GM23248 (cell line): ENCODE measurements around the gene RAPGEF2. TPM values are rescaled to one million over a fixed set of nuclear protein-coding genes. Genes with fewer than 3 reads are reported as not detected.

Source experiments
- DNase-seq: peaks from one replicate; pipeline ENCODE4 v3.0.0-alpha.2; 2015
- H2AFZ ChIP-seq: fragments of 200-600 bp; sonication (generic); 2 replicates; pipeline ENCODE4 v1.6.1; 2016; ENCODE audit warnings: antibody characterized with exemption
- H3F3A ChIP-seq: fragments of 200-600 bp; sonication (generic); 2 replicates; pipeline ENCODE4 v1.6.1; 2016; ENCODE audit warnings: mild to moderate bottlenecking, antibody characterized with exemption, mixed run types; ENCODE audit not compliant: insufficient read depth
- H3K27ac ChIP-seq: fragments of 200-600 bp; sonication (generic); 2 replicates; pipeline ENCODE4 v1.5.1; 2016; ENCODE audit warnings: mild to moderate bottlenecking
- H3K27me3 ChIP-seq: fragments of 200-600 bp; sonication (generic); replicated peaks from 2 replicates; pipeline ENCODE4 v1.6.1; 2016; ENCODE audit warnings: mild to moderate bottlenecking; ENCODE audit not compliant: insufficient read depth
- H3K36me3 ChIP-seq: fragments of 200-600 bp; sonication (generic); 2 replicates; pipeline ENCODE4 v1.6.1; 2016; ENCODE audit warnings: low read depth, mild to moderate bottlenecking
- H3K4me1 ChIP-seq: fragments of 200-600 bp; sonication (generic); 2 replicates; pipeline ENCODE4 v1.6.1; 2016; ENCODE audit warnings: mild to moderate bottlenecking; ENCODE audit not compliant: insufficient read depth
- H3K4me2 ChIP-seq: fragments of 200-600 bp; sonication (generic); one replicate; pipeline ENCODE4 v1.6.1; 2016; ENCODE audit warnings: mild to moderate bottlenecking; ENCODE audit not compliant: unreplicated experiment
- H3K4me3 ChIP-seq: fragments of 200-600 bp; sonication (generic); 2 replicates; pipeline ENCODE4 v1.5.1; 2016; ENCODE audit warnings: mild to moderate bottlenecking
- H3K79me2 ChIP-seq: fragments of 200-600 bp; sonication (generic); 2 replicates; pipeline ENCODE4 v1.6.1; 2016; ENCODE audit warnings: mild to moderate bottlenecking; ENCODE audit not compliant: insufficient read depth
- H3K9ac ChIP-seq: fragments of 200-600 bp; sonication (generic); 2 replicates; pipeline ENCODE4 v1.6.1; 2016; ENCODE audit warnings: mild to moderate bottlenecking
- H3K9me2 ChIP-seq: fragments of 200-600 bp; sonication (generic); 2 replicates; pipeline ENCODE4 v1.6.1; 2016; ENCODE audit warnings: mixed run types, mild to moderate bottlenecking, moderate library complexity; ENCODE audit not compliant: insufficient read depth
- H3K9me3 ChIP-seq: fragments of 200-600 bp; sonication (generic); one replicate; pipeline ENCODE4 v1.6.1; 2017; ENCODE audit warnings: low read depth
- H4K20me1 ChIP-seq: fragments of 200-600 bp; sonication (generic); 2 replicates; pipeline ENCODE4 v1.6.0; 2016; ENCODE audit not compliant: insufficient read depth
- EZH2 ChIP-seq: fragments of 200-600 bp; sonication (generic); IDR thresholded peaks from 2 replicates; pipeline ENCODE4 v1.6.1; 2018; ENCODE audit warnings: antibody characterized with exemption, mild to moderate bottlenecking; ENCODE audit not compliant: insufficient read depth, poor library complexity, severe bottlenecking
- EZH2phosphoT487 ChIP-seq: fragments of 200-600 bp; sonication (generic); IDR thresholded peaks from 2 replicates; pipeline ENCODE4 v1.6.1; 2018; ENCODE audit warnings: antibody characterized with exemption, moderate library complexity, mild to moderate bottlenecking, low read depth; ENCODE audit not compliant: insufficient read depth
- WGBS, 2 experiments: methylation state at CpG; one replicate each; pipeline ENCODE4 v1.1.6; 2015 to 2017; ENCODE audit warnings: low lambda C conversion rate in 2 of 2, low coverage in 1 of 2; ENCODE audit errors: missing lambda C conversion rate in 2 of 2; 5-methylcytosine and 5-hydroxymethylcytosine counted together
- in situ Hi-C: fragments of 300-500 bp; cut with MboI; formaldehyde crosslinking; loops from 2 replicates; pipeline ENCODE4 v1.15.0; 2020
- microRNA-seq: library from miRNA; unstranded; fragments of <30 nt; microRNA quantifications from one replicate; pipeline ENCODE4, GENCODE V29; 2016; ENCODE audit warnings: borderline number of aligned reads
- polyA plus RNA-seq: library from polyadenylated mRNA; unstranded; fragments of >200 nt; fragmentation: Nextera tagmentation; extraction: Ambion mirVana; gene quantifications from 2 replicates; pipeline ENCODE4 v1.2.1, GENCODE V29; 2016
- small RNA-seq: library from RNA; depleted of rRNA; stranded (forward); fragments of <200 nt; gene quantifications from one replicate; pipeline ENCODE3, GENCODE V24; 2014; ENCODE audit warnings: low read depth, low replicate concordance
- total RNA-seq: library from RNA; depleted of rRNA; stranded (reverse); fragments of >200 nt; shearing (Covaris generic); gene quantifications from 2 replicates; pipeline ENCODE4 v1.2.3, GENCODE V29; 2014

Gene RAPGEF2
- total and polyA plus RNA-seq, 2 experiments from 2014 or later: 6.6 to 21.7 TPM

DNA sequence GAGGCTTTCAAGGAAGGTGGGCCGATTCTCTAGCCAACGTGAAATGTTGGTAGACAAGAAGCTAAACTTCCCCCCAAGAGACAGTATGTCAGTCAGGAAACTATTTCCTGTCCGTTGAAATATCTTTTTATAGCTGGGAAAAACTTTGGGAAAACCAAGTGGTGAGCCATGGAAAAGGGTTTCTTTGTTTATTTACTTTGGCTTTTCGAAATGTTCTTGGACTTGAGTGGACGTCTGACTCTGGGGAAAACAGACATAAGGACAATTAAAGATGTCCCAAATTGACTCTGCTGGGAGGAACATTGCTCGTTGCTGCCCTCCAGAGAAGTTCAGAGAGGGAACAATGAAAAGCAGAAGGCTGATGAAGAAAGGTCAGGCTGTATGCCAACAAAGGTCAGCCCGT, 295.4 kb downstream of the RAPGEF2 start:
- no peaks in the 10 kb centered on the region for H4K20me1 ChIP-seq
- H3K9me2 ChIP-seq: no peaks in the 10 kb centered on the region
- H3K4me2 ChIP-seq: no peak overlapping the region
- no peaks in the 10 kb centered on the region for H3K79me2 ChIP-seq
- DNase-seq: peak; percentile 22
- in situ Hi-C loops: no loop called here
- H3K36me3 ChIP-seq: no peaks in the 10 kb centered on the region
- H3K27ac ChIP-seq: no peak overlapping the region
- no peak overlapping the region for H3K9ac ChIP-seq
- WGBS, 2 experiments: 39 to 41% methylated on average over 7 of the region's 7 CpGs
- H3K4me1 ChIP-seq: peaks cover 24% of the 10 kb centered on the region
- no peaks in the 10 kb centered on the region for H3K9me3 ChIP-seq
- H3K4me3 ChIP-seq: no peak overlapping the region
- peaks cover 10% of the 10 kb centered on the region; the same call in 1 of the 2 replicates for H3F3A ChIP-seq
- peak overlapping the region; percentile 47; the same call in 1 of the 2 replicates for H2AFZ ChIP-seq
- TF ChIP-seq EZH2phosphoT487: no peak
- TF ChIP-seq EZH2: no peak
- no peaks in the 10 kb centered on the region for H3K27me3 ChIP-seq

DNA sequence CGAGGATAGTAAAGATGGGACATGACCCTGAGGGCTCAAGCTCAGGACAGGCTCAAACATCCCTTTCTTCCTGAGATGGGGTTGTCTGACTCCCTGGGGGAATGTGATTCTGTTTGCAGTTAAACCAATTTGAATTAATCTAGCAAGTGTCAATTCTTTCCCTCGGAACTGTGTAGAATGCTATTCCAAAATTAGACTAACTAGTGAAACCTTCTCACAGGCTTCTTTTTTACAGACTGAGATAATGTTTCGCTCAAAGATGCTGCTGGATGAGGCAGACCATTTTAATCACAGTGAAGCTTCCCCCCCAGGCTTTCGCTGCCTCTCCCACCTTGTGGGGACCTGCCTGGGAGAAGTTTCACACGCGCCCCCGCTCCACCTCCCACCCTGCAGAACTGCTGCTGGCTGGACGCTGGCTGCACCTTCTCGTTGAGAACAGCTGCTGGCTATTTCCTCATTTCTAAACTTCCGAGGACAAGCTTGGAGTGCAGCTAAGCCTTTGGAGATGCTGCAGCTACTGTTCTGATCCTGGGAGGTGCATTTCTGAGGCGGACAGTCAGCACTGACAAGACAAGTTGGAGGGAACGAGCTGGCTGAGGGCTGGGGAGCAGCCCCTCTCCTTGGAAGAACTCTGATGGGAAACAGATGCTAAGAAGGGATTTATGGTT, 297.8 kb downstream of the RAPGEF2 start:
- H3K4me3 ChIP-seq: peak overlapping the region; percentile 37
- peak overlapping the region; percentile 73 for H3K4me2 ChIP-seq
- H2AFZ ChIP-seq: peak overlapping the region; percentile 67
- H3K9ac ChIP-seq: peak overlapping the region; percentile 32; the same call in 1 of the 2 replicates
- H3K36me3 ChIP-seq: no peaks in the 10 kb centered on the region
- in situ Hi-C loops: no loop called here
- H3F3A ChIP-seq: peaks cover 10% of the 10 kb centered on the region; the same call in 1 of the 2 replicates
- H3K27ac ChIP-seq: peak overlapping the region; percentile 72
- peaks cover 24% of the 10 kb centered on the region for H3K4me1 ChIP-seq
- no peaks in the 10 kb centered on the region for H3K79me2 ChIP-seq
- no peaks in the 10 kb centered on the region for H4K20me1 ChIP-seq
- peak; percentile 67 for DNase-seq
- H3K9me2 ChIP-seq: no peaks in the 10 kb centered on the region
- no peaks in the 10 kb centered on the region for H3K9me3 ChIP-seq
- no peaks in the 10 kb centered on the region for H3K27me3 ChIP-seq
- TF ChIP-seq EZH2phosphoT487: no peak
- TF ChIP-seq EZH2: no peak
- WGBS, 2 experiments: 18% methylated on average over 12 of the region's 12 CpGs

DNA sequence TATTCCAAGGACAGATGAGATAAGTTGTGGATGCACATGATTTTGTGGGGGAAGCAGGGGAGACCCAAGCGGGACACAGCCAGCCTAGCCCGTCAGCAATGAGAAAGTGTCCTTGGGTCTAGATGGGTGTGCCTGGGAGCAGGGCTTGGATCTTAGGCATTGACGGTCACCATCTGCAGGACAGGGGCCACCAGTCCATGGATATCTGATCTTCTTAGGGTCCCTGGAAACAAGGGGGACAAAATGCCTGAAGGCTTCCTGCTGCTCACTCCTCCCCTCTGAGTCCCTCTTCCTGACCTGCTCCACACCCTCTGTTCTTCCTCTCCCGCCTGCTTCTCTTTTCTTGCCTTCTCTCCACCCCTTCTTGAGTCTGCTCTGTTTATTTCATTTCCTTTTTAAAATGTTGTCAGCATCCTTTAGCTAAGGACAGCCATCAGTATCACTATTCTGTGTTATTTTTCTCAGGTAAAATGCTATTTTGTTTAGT, 298.4 kb downstream of the RAPGEF2 start:
- H3K9me3 ChIP-seq: no peaks in the 10 kb centered on the region
- H3K4me1 ChIP-seq: peaks cover 24% of the 10 kb centered on the region
- no peaks in the 10 kb centered on the region for H3K79me2 ChIP-seq
- H3K27me3 ChIP-seq: no peaks in the 10 kb centered on the region
- peak overlapping the region; percentile 73 for H3K4me2 ChIP-seq
- 30 to 42% methylated on average over 4 of the region's 4 CpGs for WGBS, 2 experiments
- no peaks in the 10 kb centered on the region for H4K20me1 ChIP-seq
- no peak for TF ChIP-seq EZH2phosphoT487
- no peak for TF ChIP-seq EZH2
- peak overlapping the region; percentile 67 for H2AFZ ChIP-seq
- H3K9me2 ChIP-seq: no peaks in the 10 kb centered on the region
- peak overlapping the region; percentile 72 for H3K27ac ChIP-seq
- DNase-seq: no peak
- H3K4me3 ChIP-seq: peak overlapping the region; percentile 37
- in situ Hi-C loops: no loop called here
- no peaks in the 10 kb centered on the region for H3K36me3 ChIP-seq
- H3F3A ChIP-seq: peaks cover 10% of the 10 kb centered on the region; the same call in 1 of the 2 replicates
- peak overlapping the region; percentile 32; the same call in 1 of the 2 replicates for H3K9ac ChIP-seq

DNA sequence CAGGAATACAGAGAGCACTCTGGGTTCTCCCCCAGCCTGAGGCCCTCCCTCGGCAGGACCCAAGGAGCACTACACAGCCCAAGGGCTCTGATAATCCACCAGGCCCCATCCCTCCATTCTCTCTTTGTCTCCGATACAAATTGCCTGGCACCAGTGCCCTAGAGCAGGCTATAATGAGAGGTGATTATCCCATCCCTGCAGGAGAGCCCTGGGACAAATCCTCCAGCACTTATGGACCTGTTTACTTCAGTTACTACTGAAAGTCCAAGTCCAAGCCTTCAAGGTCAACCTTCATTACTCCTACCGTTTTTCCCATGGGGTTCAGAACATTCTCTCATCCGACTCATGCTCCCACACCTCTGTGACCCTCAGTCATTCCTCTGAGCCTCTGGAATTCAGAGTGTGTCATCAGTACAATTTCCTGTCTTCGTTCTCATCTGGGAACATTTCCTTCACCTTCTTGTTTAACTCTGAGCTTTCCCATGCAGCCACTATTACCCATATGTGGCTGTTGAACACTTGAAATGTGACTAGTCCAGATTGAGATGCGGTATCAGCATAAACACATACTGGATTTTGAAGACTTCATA, 299.0 kb downstream of the RAPGEF2 start:
- in situ Hi-C loops: no loop called here
- Histone ChIP-seq H3K4me3 (no peak overlapping the region), H3K4me2 (peak overlapping the region; percentile 0), H3K27ac (peak overlapping the region; percentile 72), H3F3A (peaks cover 10% of the 10 kb centered on the region; the same call in 1 of the 2 replicates), H3K4me1 (peaks cover 24% of the 10 kb centered on the region), H3K9ac (peak overlapping the region; percentile 23; the same call in 1 of the 2 replicates), H3K9me2 (no peaks in the 10 kb centered on the region), H3K36me3 (no peaks in the 10 kb centered on the region), H4K20me1 (no peaks in the 10 kb centered on the region), H2AFZ (no peak overlapping the region), H3K27me3 (no peaks in the 10 kb centered on the region), H3K9me3 (no peaks in the 10 kb centered on the region), H3K79me2 (no peaks in the 10 kb centered on the region)
- peak; percentile 88 for DNase-seq
- 34 to 35% methylated on average over 6 of the region's 6 CpGs for WGBS, 2 experiments
- no peak for TF ChIP-seq EZH2phosphoT487
- TF ChIP-seq EZH2: no peak

Small RNA genes lying within 50 kb of the gene (microRNA-seq; reads per million reads assigned to microRNA genes)
- gene MIR3688-1 (not detected), gene MIR3688-2 (not detected)

Small RNA genes lying within 50 kb of the gene (small RNA-seq; reads per million reads assigned to genes)
- gene AC074344.1: not detected
- gene MIR3688-1: not detected
- not detected for gene RF00019
